GM12878 (cell line): ENCODE results near the gene FAM161B. TPM values are rescaled to one million over a fixed set of nuclear protein-coding genes. Genes with fewer than 3 reads are reported as not detected.

Source experiments
- BHLHE40 ChIP-seq, 2 experiments: fragments of 450-650 bp in 1 of 2; IDR thresholded peaks; 2 replicates each; pipeline ENCODE4 v1.6.1; 2011 to 2017; ENCODE audit warnings: low read depth in 2 of 2, borderline replicate concordance in 1 of 2, improper control_type of control experiment in 1 of 2, low read length in 1 of 2, mild to moderate bottlenecking in 1 of 2
- EED ChIP-seq: sonication (generic); IDR thresholded peaks from 2 replicates; pipeline ENCODE4 v1.6.1; 2016; ENCODE audit warnings: antibody characterized with exemption, low read depth
- JUND ChIP-seq: IDR thresholded peaks from 2 replicates; pipeline ENCODE4 v1.6.1; 2012; ENCODE audit warnings: low read depth, mild to moderate bottlenecking, low read length, improper control_type of control experiment, moderate library complexity
- NR2C1 ChIP-seq: fragments of 450-650 bp; IDR thresholded peaks from 2 replicates; pipeline ENCODE4 v1.6.1; 2017; ENCODE audit warnings: antibody characterized with exemption, mild to moderate bottlenecking, moderate library complexity
- RAD21 ChIP-seq: IDR thresholded peaks from 2 replicates; pipeline ENCODE4 v1.6.1; 2011; ENCODE audit warnings: mild to moderate bottlenecking, low read depth, low read length, moderate library complexity; ENCODE audit not compliant: insufficient read depth
- RCOR1 ChIP-seq: conservative IDR thresholded peaks from 2 replicates; pipeline ENCODE4 v1.6.1; 2012; ENCODE audit warnings: low read depth, low read length, improper control_type of control experiment
- TCF12 ChIP-seq: IDR thresholded peaks from 2 replicates; pipeline ENCODE4 v1.6.1; 2011; ENCODE audit warnings: low read depth, mild to moderate bottlenecking, low read length
- YBX1 ChIP-seq: fragments of 450-650 bp; IDR thresholded peaks from 2 replicates; pipeline ENCODE4 v1.6.1; 2016; ENCODE audit warnings: antibody characterized with exemption
- ZBED1 ChIP-seq: IDR thresholded peaks from 2 replicates; pipeline ENCODE4 v1.6.1; 2016; ENCODE audit warnings: borderline replicate concordance
- ZNF217 ChIP-seq: fragments of 450-650 bp; IDR thresholded peaks from 2 replicates; pipeline ENCODE4 v1.6.1; 2017; ENCODE audit warnings: antibody characterized with exemption, mild to moderate bottlenecking
- ZNF622 ChIP-seq: fragments of 450-650 bp; IDR thresholded peaks from 2 replicates; pipeline ENCODE4 v1.6.1; 2017; ENCODE audit warnings: mild to moderate bottlenecking, inconsistent platforms
- ZSCAN29 ChIP-seq: fragments of 450-650 bp; IDR thresholded peaks from 2 replicates; pipeline ENCODE4 v1.6.1; 2017; ENCODE audit warnings: mild to moderate bottlenecking, moderate library complexity
- polyA plus RNA-seq, 11 experiments: library from polyadenylated mRNA; depleted of rRNA in 4 of 11; unstranded in 6 of 11; stranded (reverse) in 5 of 11; fragments of >200 nt; fragmentation: Nextera tagmentation in 4 of 11; fragmentation: Illumina TruSeq in 1 of 11; extraction: Ambion mirVana in 4 of 11; extraction: Trizol in 1 of 11; gene quantifications; 1 replicate in 1 of 11; 2 replicates in 10 of 11; pipeline versions ENCODE4 v1.2.1 to v1.2.3, GENCODE V29; 2011 to 2016; ENCODE audit warnings: inconsistent platforms in 2 of 11, missing spikeins in 2 of 11, low read depth in 1 of 11
- total RNA-seq, 4 experiments: library from RNA; depleted of rRNA in 3 of 4; stranded (reverse); fragments of >200 nt in 3 of 4; fragmentation: Illumina TruSeq in 1 of 4; extraction: Trizol in 1 of 4; gene quantifications; 2 replicates each; pipeline versions ENCODE4 v1.2.1 to v1.2.3, GENCODE V29; 2013 to 2021
- TF ChIP-seq, protein P1 (sequence below): IDR thresholded peaks from 2 replicates; pipeline ENCODE4 v1.6.1; 2012; ENCODE audit warnings: mild to moderate bottlenecking, low read depth, low read length
- TF ChIP-seq, protein P2 (sequence below): fragments of 450-650 bp; IDR thresholded peaks from 2 replicates; pipeline ENCODE4 v1.6.1; 2017; ENCODE audit warnings: mild to moderate bottlenecking, low read depth, inconsistent platforms; ENCODE audit not compliant: poor library complexity, severe bottlenecking

Gene FAM161B
- total and polyA plus RNA-seq, 10 of the 15 experiments (the other 5 are each of a cell fraction or from before 2014, with no cell fraction given), result 0.33 to 1.2 (median 0.86) TPM

DNA sequence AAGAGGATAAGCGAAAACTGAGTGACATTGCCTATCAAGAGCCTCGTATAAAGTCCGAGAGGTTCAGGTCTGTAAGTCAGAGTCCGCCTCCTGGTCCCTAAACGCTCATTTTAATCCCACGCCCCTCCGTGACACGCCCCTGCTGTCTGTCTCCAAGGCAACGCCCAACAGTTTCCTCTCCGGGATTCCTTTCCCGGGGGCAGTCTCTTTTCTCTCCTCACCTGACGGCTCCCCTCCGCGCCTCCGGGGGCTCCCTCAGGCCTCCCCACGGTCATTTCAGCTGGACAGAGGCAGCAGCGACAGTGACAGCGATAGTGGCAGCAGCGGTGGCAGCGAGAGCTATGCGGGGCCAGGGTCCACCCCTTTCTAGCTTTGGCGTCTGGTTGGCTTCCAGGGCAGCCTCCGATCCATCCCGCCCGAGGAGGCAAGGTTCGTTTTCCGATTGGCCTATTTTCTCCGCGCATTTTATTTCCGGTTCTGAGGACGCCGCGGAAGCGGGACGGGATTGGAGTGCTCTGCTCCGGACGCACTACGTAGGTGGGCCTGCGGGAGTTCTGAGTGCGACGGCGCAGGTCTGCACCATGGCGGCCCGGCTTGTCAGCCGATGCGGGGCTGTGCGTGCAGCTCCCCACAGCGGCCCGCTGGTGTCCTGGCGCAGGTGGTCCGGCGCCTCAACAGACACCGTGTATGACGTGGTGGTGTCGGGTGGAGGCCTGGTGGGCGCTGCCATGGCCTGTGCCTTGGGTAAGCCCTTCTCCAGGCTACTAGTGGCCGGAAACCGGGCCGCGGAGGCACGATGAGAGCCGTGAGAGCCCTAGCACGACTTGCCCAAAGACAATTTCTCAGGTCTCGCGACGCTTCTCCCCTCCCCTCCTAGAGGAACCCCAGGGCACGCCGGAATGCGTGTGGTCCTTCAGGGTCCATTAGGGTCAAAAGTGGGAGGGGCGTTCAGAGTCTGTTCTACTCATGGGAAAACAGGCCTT is at the start of gene FAM161B, which contains the start of gene COQ6 (continued):
- TF ChIP-seq JUND (0 out of 2 replicates have a peak, but pooled peaks have one; percentile 5), NR2C1 (peak; percentile 95), ZBED1 (no peak), BHLHE40 (IDR thresholded peaks at IDR 0.05; ENCODE audit: borderline replicate concordance in 1 of 2, low read depth in 2 of 2, low read length in 1 of 2) (peak in 1 of 2 experiments; percentile 48; a peak in 1 of 4 replicates), RCOR1 (no peak), YBX1 (no peak), EED (no peak), RAD21 (no peak), ZSCAN29 (no peak), ZNF217 (no peak), TCF12 (peak; percentile 6; the same call in 1 of the 2 replicates), ZNF622 (no peak)
- TF ChIP-seq, protein P1, sequence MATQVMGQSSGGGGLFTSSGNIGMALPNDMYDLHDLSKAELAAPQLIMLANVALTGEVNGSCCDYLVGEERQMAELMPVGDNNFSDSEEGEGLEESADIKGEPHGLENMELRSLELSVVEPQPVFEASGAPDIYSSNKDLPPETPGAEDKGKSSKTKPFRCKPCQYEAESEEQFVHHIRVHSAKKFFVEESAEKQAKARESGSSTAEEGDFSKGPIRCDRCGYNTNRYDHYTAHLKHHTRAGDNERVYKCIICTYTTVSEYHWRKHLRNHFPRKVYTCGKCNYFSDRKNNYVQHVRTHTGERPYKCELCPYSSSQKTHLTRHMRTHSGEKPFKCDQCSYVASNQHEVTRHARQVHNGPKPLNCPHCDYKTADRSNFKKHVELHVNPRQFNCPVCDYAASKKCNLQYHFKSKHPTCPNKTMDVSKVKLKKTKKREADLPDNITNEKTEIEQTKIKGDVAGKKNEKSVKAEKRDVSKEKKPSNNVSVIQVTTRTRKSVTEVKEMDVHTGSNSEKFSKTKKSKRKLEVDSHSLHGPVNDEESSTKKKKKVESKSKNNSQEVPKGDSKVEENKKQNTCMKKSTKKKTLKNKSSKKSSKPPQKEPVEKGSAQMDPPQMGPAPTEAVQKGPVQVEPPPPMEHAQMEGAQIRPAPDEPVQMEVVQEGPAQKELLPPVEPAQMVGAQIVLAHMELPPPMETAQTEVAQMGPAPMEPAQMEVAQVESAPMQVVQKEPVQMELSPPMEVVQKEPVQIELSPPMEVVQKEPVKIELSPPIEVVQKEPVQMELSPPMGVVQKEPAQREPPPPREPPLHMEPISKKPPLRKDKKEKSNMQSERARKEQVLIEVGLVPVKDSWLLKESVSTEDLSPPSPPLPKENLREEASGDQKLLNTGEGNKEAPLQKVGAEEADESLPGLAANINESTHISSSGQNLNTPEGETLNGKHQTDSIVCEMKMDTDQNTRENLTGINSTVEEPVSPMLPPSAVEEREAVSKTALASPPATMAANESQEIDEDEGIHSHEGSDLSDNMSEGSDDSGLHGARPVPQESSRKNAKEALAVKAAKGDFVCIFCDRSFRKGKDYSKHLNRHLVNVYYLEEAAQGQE, result 0 out of 2 replicates have a peak, but pooled peaks have one; percentile 47
- TF ChIP-seq, protein P2, sequence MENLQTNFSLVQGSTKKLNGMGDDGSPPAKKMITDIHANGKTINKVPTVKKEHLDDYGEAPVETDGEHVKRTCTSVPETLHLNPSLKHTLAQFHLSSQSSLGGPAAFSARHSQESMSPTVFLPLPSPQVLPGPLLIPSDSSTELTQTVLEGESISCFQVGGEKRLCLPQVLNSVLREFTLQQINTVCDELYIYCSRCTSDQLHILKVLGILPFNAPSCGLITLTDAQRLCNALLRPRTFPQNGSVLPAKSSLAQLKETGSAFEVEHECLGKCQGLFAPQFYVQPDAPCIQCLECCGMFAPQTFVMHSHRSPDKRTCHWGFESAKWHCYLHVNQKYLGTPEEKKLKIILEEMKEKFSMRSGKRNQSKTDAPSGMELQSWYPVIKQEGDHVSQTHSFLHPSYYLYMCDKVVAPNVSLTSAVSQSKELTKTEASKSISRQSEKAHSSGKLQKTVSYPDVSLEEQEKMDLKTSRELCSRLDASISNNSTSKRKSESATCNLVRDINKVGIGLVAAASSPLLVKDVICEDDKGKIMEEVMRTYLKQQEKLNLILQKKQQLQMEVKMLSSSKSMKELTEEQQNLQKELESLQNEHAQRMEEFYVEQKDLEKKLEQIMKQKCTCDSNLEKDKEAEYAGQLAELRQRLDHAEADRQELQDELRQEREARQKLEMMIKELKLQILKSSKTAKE, result peak; percentile 35
